ENCODE results near the gene KCNQ1.

The KCNQ1 gene

DNA sequence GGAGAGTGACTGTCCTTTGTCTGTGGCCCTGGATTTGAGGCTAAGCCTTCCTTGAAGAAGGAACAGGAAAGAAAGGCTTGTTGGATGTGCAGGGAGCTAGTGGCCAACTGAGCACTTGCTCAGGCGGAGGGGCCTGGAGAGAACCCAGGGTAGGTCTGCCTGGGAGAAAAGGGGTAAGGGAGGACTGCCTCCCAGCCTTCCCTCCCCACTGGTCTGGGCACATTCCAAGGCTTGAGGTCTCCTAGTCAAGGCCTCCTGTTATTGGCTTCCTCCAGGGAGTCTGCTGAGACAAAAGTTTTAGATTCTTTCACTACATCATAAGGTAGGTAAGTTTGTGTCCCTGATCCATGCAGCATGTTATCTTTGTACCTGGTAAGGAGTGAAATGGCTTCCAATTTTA, 239.8 kb downstream of the KCNQ1 start:
- DNase-seq (ENCODE audit: low read depth, low spot score), result no peak

DNA sequence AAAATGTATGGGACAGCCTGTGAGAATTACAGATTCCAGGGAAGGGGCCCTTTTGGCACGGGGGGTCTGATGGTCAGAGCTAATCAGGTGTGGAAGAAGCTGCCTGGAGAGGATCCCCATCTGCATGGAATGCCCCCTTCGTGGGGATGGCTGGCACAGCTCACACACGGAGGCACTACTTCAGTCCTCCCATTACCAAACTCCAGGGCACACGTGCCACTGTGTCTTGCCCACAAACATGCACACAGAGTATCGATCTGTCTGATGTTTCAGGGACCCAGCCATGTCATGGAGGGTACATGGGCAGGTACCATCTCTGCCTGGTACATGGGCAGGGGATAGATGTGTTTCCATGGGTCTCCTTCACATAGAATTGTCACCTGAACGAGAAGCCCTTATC, 240.2 kb downstream of the KCNQ1 start:
- no peak for DNase-seq (ENCODE audit: low read depth, low spot score)

DNA sequence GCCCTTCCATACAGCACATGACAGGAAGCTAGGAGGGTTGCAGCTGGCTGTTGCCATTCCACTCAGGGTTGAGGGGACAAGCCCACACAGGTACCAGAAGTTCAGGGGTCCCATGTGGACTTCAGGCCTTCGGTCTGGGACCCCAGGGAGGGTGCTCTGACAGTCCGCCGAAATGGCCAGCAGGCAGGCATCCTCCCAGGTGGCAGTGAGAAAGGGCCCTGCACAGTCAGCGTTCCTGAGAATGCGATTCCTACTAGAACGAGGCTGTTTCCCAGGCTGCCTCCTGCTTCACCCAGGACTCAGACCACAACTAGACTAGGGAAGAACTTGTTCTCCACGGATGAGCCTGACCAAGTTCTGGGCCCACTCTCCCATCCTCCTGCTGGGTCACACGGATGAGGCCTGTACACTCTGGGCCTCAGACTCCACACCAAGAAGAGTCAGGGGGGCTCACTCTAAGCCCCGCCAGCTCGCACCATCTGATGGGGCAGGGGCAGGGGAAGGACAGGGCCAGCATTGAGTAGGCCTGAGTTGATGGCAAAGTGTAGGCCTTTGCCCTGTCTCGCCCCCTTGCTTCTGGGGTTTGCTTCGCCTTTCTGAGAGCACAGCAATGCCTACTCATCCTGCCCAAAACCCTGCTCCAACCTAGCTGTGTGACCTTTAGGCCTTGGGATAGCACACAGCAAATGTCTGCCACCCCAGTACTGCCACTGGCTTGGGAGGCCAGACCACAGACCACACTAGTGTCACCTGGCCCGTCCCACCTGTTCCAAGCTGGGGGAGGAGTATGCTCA, 241.0 kb downstream of the KCNQ1 start:
- DNase-seq (ENCODE audit: low read depth, low spot score), result no peak

DNA sequence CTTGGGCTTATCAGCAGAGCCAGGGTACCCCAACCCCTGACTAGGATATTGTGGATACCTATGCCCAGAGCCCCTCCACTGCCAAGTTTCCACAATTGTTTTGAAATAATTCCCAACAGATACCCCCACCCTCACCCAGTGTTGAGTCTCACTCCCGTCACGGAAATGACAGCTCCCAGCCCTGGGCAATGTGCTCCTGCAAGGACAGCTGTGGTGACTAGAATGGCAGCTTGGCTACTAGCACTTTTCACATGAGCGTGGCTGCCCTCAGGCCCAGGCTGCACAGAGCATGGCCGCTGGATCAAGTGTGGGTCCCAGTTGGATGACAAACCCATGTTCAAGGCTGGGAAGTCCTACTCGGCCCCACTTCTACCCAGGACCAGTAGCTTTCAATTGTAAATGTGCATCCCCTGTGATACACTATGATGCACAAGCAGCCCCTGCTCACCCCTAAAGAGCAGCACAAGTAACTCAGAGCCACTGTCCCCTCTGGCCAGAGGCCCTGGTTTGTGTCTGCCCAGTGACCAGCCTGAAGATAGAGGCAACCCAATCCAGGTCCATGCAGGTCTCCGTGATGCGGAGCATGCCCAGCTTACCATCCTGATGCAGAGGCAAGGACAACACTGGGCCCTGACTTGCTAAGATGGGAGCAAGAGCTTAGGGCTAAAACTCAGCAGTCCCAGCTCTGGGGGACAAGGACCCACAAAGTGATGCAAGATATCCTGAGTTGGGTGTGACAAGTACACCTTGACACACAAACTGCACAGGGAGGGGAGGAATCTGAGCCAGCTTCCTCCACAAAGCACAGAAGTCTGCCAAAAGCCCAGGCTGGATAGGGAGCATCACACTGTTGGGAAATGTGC, 241.8 kb downstream of the KCNQ1 start:
- DNase-seq (ENCODE audit: low read depth, low spot score), result no peak

DNA sequence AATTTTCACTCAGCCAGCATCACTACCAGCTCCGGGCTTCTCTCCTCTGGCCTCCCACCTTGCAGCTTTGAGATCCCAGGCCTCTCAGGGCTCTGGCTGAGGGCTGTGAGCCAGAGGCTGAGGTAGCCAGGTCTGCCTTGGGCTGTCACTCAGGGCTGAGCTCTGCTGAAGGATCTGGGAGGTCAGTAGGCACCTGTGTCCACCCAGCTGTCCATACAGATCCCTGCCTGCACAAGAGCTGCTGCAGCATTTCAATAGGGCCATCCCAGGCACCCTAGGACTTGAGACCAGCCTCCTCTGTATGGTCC, 242.4 kb downstream of the KCNQ1 start:
- no peak for DNase-seq (ENCODE audit: low read depth, low spot score)

DNA sequence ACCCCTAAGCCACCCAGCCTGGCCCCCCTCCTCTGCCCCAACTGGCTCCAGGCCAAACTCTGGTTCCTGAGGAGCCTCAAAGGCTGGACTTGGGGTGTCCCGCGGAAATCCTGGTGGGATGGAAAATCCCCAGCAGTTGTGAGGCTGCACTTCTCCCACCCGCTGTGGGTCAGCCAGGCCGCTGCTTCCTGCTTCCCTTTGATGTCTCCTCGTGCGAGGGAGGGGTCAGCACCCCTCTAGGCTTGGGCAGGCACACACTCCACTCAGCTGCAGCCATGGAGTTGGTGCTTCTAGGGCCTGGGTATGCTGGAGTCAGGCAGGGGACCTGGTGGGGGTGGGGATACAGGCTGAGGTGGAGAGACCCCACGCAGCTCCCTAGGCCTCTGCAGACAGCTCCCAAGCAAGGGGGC, 243.0 kb downstream of the KCNQ1 start:
- DNase-seq (ENCODE audit: low read depth, low spot score), result no peak

DNA sequence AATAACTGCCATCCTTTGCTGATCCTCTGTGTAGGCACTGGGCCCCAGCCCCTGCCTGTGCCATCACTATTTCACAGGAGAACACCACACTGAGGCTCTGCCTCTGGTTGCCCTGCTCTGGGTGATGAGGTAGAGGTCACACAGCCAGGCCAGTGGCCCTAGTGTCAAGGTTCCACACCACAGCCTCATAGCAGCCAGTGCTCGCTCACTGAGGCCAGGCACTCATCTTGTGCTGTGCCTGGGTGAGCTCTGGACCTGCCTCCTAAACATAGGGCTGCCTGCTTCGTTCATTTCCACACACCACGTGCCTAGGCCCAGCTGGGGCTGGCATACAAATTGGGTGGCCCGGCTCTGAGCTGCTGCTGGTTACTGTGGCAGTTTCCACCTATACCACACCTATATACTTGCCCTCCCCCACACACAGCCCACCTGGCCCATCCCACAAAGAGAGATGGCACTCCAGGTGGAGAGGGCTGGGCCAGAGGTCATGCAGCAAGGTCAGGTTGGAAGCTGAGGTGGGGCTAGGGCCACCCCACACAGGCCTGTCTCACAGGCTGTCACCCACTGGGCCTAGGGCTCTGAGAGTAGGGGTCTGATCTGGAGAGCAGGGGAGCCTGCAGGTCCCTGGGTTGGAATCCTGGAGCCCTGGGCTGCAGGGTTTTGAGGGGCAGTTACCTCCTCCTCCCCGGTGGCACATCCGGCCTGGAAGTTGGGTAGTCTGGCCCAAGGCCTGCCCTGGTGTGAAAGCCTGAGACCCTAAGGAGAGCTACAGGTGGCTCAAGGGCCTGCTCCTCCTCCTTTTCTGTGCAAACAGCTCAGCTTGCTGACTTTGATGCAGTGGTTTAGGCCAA, 243.8 kb downstream of the KCNQ1 start:
- no peak for DNase-seq (ENCODE audit: low read depth, low spot score)

DNA sequence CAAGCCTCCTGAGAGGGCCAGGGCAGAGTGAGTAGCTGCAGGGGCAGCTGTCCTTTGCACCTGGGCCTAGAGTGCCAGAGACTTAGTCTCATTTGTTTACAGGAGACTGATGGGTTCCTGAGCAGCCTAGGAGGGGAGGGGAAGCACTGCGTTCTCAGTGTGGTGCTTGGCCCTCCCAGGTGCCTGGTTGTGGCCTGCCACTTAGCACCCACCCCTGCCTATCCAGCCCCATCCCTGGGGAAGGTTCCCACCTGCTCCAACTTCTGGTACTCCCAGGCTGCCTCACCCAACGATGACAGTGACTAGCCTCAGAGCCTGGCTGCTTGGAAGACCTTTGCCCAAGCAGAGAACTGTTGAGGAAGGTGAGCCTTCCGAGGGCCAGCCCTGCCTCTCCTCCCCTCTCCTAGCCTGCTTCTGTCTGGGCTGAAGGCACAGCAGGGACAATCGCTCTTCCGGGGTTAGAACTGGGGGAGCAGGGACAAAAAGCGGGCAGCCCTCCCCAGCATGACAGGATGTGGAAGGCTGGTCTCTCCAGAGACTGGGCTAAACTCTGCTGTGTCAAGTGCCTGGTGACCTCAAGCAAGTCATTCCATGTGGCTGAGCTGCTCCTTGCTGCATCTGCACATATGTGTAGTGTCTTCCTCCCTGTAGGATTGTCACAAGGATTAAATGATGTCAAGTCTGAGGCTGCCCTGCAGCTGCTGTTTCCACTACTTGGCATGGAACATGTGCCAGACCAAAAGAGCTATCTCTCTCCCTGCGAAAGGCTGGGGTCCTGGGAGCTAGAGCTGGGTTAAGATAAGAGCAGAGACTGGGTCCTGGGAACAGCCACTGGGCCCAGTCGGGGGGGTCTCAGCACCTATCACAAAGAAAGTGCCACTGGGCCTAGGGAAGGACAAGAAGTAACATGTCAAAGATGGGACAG, 245.1 kb downstream of the KCNQ1 start:
- DNase-seq (ENCODE audit: low read depth, low spot score), result no peak

DNA sequence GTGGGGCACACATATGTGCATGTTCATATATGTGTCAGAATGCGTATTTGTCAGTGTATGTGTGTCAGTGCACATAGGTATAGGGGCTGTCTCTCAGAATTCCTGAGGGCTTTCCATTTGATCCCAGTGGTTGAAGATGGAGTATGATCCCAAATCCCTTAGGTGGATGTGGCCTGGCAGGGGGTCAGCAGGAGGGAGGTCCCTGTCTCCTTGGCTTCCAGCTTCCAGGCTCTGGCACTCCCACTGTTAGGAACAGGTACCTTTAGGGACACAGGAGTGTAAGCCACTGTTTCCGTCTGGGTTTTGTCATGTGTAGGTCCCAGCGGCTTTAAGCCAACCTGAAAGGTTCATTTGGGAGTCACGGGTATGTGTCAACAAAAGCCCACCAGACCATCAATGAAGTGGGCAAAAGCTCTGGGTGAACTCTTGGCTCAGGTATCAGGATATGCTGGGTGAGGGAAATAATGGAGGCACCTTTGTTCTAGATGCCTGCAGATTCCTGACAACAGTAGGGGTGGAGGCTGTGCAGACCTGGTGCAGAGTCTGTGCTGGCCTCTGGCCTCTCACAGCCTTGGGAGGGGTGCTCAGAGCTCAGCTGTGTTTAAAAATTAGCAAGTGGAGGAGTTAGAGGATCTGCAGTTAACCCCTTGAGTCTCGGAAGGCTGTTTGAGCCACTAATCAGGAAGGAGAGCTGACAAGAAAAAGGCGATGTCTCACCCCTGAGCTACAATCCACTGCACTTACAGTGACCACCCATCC, 246.0 kb downstream of the KCNQ1 start:
- no peak for DNase-seq (ENCODE audit: low read depth, low spot score)

DNA sequence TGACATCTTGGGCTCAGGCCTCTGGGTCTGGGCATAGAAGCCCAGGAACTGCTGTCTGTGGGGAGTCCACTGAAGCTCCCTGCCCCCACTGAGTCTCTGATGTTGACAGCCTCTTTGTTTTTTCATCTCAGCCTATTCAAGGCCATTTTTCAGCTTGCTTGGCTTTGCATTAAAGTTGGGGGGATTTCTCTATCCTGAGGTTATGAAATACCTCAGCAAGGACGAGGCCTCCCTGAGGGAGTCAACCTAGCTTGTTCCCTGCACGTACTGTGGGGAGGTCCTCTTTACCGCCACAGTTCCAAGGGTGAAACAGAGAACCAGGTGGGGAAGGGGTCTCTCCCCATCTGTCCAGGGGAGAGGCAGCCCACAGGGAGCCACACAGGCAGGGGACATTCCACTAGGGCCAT, 246.6 kb downstream of the KCNQ1 start:
- DNase-seq (ENCODE audit: low read depth, low spot score), result no peak

DNA sequence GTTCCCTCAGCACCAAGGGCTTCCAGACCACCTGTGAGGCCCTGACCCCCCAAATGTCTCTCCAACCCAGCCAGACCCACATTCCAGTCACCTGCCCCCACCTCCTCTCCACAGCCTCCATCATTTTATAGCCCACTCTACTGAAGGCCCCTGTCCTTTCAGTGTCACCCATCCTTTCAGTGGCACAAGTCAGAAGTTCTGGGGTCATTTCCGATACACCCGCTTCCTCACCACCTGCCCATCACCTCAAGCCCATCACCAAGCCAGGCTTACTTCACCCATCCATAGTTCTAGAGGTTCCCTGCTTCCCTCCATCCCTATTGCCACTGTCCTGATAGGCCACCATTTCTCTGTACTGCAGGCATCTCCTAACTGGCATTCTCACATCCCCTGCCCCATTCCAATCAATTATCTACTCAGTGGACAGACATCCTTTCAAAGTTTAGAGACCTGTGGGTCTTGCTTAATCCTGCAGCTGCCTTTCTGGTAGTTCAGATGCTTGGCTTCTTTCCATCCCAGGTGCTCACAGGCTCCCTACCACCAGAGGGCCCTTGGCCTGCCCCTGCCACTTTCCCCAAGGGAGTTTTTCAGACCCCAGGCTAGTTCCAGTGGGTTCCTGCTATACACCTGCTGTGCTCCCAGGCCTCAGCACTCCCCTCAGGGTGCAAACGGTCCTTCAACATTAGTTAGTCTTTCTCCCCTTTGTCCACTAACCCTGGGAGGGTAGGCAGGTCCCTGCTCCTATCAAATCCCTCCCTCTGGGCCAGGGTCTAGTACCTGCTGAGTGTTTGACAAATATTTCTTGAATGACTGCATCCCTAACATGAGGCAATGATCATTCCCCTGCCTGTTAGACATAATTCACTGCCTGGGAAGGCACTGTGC, 247.4 kb downstream of the KCNQ1 start:
- no peak for DNase-seq (ENCODE audit: low read depth, low spot score)

DNA sequence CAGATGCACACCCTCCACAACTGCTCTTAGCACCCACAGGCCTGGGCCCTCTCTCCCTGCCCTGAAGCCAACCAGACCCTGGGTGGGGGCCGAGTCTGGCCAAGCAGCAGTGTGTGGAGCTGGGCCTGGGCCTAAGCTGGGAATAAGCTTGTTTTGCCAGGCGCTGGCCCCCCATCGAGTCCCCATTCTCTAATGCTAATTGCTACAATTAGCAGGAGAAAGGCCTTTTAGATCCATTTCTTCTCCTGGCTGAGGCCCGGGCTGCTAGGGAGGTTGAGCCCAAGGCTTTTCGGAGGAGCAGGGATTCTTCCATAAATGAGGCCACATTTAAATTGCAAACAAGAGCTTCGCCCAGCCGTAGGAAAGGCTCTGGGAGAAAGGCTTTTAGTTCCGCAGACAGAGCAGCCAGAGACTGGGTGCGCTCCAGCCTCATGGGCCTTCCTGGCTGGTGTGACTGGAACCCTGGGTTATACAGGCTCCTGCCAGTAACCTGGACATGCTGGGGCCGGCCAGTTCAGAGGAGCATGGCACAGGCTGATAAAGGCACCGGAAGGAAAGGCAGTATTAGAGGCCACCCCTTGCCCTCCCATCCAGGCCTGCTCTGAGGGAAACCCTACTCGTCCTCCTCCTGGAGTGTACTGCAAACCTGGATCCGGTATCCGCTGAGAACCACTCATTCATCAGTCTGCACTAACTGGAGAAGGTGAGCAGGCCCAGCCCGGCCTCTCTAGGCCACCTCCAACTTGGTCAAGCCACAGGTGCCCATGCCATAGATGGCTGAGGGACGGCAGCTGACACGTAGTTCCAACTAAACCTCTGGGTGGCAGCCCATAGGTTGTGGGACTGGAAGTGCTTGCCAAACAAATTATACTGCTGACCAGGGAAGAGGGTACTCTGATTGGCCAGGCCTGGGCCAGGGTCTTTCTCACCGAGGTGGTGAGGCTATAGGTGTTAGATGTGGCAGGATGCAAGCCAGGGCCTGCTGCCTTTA, 248.8 kb downstream of the KCNQ1 start:
- DNase-seq (ENCODE audit: low read depth, low spot score), result no peak

DNA sequence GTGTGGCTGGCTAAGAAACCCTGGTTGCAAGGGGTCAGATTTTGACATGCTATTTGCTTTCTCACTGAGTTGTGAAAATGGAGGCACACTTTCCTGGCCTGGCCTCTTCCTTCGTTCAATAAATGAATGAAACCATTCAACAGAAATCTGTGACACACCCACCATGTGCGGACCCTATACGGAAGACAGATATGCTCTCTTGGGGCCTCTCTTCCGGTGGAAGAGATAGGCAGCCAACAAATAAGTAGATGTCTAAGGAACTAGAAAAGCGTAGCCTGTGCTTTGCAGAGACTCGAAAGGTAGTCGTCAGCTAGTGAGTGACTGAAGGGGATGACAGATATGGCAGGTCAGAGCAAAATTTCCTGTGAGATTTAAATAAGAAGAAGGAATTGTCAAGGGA, 249.7 kb downstream of the KCNQ1 start:
- DNase-seq (ENCODE audit: low read depth, low spot score), result no peak

DNA sequence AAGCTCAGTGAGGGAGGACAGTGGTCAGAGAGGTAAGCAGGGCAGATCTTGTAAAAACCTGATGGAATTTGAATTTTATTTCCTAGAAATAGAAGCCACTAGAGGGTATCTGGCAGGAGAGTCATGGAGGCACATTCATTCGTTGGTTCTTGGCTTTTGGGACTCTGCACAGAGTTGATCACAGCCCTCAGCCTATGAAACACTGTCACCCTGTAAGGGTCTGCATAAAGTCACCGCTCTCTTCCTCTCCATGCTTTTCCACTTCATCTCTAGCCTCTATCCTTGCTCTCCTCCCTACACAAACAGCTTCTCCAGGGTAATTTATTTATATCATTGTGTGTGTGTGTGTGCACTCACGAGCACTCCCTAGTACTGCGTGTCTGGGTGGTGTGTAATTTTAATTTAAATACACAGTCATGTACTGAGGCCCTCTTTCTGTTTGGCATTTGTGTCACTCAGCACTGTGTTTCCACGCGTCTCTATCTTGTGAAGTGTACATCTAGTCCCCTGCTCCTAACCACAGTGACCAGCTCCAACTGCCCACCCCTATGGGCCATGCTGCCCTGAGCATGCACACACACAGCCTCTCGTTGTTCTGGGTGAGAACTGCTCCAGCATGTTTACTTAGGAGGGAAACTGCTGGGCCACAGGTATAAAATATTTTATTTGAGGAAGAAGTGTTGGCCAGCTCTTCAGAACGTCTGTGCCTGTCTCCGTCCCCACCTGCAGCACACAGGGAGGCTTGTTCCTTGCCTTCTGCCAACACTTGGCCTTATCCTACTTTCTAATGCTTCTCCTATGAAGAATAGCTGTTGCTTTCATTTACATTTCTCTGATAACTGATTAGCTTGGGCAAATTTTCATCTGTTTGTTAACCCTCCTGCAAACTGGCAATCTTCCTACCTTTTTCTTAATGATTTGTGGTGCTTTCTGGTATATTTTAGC, 250.5 kb downstream of the KCNQ1 start:
- no peak for DNase-seq (ENCODE audit: low read depth, low spot score)

DNA sequence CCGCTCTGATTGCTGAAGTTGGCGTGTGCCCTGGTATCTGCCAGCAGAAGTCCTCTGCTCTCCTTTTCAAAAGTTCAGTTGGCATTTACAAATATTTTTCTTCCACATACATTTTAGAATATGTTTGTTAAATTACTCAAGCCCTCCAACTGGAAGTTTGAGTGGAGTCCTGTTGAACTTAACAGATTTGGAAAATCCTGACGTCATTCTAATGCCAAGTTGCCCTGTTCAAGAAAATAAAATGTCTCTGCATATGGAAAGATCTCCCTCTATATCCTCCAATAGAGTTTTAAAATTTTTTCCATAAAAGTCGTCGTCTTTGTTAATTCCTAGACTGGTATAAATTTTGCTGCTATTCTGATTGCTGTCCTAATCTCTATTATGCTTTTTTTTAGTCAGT, 251.6 kb downstream of the KCNQ1 start:
- DNase-seq (ENCODE audit: low read depth, low spot score), result no peak

DNA sequence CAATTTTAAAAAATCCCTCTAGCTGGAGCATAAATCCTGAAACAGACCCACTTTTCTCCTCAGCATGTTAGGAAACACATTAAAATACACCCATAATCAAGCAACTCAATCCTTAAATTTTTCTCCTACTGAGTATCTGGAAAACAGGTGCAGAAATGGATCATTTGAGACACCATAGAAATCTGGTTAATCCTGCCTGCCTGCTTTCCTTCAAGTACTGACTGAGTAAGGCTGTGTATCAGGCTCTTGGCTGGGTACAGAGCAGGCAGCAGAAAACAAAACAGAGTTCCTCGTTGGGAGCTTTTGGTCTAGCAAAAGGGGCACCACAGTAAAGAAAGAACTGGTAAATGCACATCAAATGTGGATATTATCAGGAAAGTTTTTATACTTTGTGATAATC, 253.1 kb downstream of the KCNQ1 start:
- DNase-seq (ENCODE audit: low read depth, low spot score), result no peak

Measured in activated CD4-positive, CD25-positive, alpha-beta regulatory T cell treated with anti-CD3 and anti-CD28 coated beads, Interleukin-2, amount 50 U/mL, for 16 hours (primary cell).